Sigmoid colon (tissue), 4 donors: ENCODE results near the gene SHISA6.

Source experiments
- POLR2AphosphoS5 ChIP-seq, 4 donors: sonication (generic); formaldehyde crosslinking; IDR thresholded peaks; one replicate each; pipeline ENCODE4 v1.6.1; 2017; ENCODE audit warnings: antibody characterized with exemption in 4 of 4
- TF ChIP-seq, protein P1 (sequence below), 4 experiments: fragments of 450-650 bp in 3 of 4; fragments of 200-600 bp in 1 of 4; IDR thresholded peaks; one replicate each; pipeline ENCODE4 v1.5.1; 2016 to 2019; ENCODE audit warnings: antibody characterized with exemption in 4 of 4, mild to moderate bottlenecking in 3 of 4, moderate library complexity in 2 of 4

DNA sequence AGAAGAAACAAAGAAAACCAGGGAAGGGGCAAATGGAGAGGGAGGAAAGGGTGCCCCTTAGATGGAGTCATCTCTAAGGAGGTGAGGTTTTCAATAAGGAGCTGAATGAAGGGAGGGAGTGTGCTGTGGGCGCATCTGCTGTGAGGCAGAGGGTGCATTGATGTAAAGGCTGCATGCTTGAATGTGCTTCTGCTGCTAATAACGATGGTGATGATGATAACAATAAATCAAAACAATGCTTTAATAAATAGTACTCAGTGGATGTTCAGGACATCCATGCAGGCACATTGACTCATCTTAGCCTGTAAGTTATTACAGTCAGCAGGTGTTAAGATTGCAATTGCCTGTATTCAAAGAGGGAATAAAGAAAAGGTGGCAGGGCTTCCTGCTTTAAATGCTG lies 87.8 kb downstream of the SHISA6 start:
- TF ChIP-seq, protein P1, sequence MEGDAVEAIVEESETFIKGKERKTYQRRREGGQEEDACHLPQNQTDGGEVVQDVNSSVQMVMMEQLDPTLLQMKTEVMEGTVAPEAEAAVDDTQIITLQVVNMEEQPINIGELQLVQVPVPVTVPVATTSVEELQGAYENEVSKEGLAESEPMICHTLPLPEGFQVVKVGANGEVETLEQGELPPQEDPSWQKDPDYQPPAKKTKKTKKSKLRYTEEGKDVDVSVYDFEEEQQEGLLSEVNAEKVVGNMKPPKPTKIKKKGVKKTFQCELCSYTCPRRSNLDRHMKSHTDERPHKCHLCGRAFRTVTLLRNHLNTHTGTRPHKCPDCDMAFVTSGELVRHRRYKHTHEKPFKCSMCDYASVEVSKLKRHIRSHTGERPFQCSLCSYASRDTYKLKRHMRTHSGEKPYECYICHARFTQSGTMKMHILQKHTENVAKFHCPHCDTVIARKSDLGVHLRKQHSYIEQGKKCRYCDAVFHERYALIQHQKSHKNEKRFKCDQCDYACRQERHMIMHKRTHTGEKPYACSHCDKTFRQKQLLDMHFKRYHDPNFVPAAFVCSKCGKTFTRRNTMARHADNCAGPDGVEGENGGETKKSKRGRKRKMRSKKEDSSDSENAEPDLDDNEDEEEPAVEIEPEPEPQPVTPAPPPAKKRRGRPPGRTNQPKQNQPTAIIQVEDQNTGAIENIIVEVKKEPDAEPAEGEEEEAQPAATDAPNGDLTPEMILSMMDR (IDR thresholded peaks at IDR 0.05), result no peak
- TF ChIP-seq POLR2AphosphoS5 (IDR thresholded peaks at IDR 0.05), result no peak
